Upper lobe of left lung (tissue), 6 donors: Measurements from ENCODE around the gene ARHGAP15. TPM values are rescaled to one million over a fixed set of nuclear protein-coding genes. Genes with fewer than 3 reads are reported as not detected.

Experiments used
- ATAC-seq, 2 donors: fragments of 200-7000 bp; cut with Tn5 transposase; one replicate each; pipeline ENCODE4 v1.9.1; 2022; ENCODE audit warnings: mild to moderate bottlenecking in 2 of 2, moderate library complexity in 2 of 2; ENCODE audit not compliant: low FRiP score in 2 of 2
- DNase-seq, 2 donors: peaks; one replicate each; pipeline ENCODE4 v3.0.0-alpha.2; 2019 to 2020
- H3K27ac ChIP-seq, 4 donors: fragments of 200-600 bp; sonication (generic); one replicate each; pipeline ENCODE4 v1.5.1; 2016 to 2019
- H3K27me3 ChIP-seq, 4 donors: fragments of 200-600 bp; sonication (generic); one replicate each; pipeline ENCODE4 v1.5.1; 2017 to 2019
- H3K36me3 ChIP-seq, 4 donors: fragments of 200-600 bp; sonication (generic); one replicate each; pipeline ENCODE4 v1.5.1; 2016 to 2019
- H3K4me1 ChIP-seq, 4 donors: fragments of 200-600 bp; sonication (generic); one replicate each; pipeline ENCODE4 v1.5.1; 2018 to 2019
- H3K4me3 ChIP-seq, 4 donors: fragments of 200-600 bp; sonication (generic); one replicate each; pipeline ENCODE4 v1.5.1; 2017 to 2019; ENCODE audit warnings: mild to moderate bottlenecking in 2 of 4, moderate library complexity in 1 of 4
- H3K9me3 ChIP-seq, 4 donors: fragments of 200-600 bp; sonication (generic); one replicate each; pipeline ENCODE4 v1.5.1; 2018 to 2019
- EP300 ChIP-seq, 4 donors: sonication (generic); formaldehyde crosslinking; IDR thresholded peaks; one replicate each; pipeline ENCODE4 v1.5.1; 2017; ENCODE audit warnings: antibody characterized with exemption in 4 of 4, control low read depth in 2 of 4
- POLR2A ChIP-seq, 4 donors: fragments of 450-650 bp; IDR thresholded peaks; one replicate each; pipeline ENCODE4 v1.5.1; 2016 to 2017; ENCODE audit warnings: antibody characterized with exemption in 4 of 4, mild to moderate bottlenecking in 2 of 4
- POLR2AphosphoS5 ChIP-seq, 2 donors: sonication (generic); formaldehyde crosslinking; IDR thresholded peaks; one replicate each; pipeline ENCODE4 v1.5.1; 2017; ENCODE audit warnings: antibody characterized with exemption in 2 of 2
- WGBS, 2 donors: methylation state at CpG; one replicate each; pipeline ENCODE4 v1.1.5; 2017 to 2018; 5-methylcytosine and 5-hydroxymethylcytosine counted together
- total RNA-seq, 6 donors: library from RNA; depleted of rRNA in 4 of 6; stranded (reverse); fragments of >200 nt in 4 of 6; gene quantifications; one replicate each; pipeline versions ENCODE4 v1.1.0 to v1.2.1, GENCODE V29; 2016 to 2021
- TF ChIP-seq, protein P1 (sequence below), 6 experiments: fragments of 450-650 bp in 4 of 6; fragments of 200-600 bp in 2 of 6; sonication (generic) in 2 of 6; IDR thresholded peaks; one replicate each; pipeline ENCODE4 v1.5.1; 2016 to 2019; ENCODE audit warnings: antibody characterized with exemption in 6 of 6
- donor health status: DM: no; HTN: no; CAD: no; lungs with moderate emphysema.
- donor health status: DM: no; HTN: yes; CAD: no; lungs with severe emphysema.

The ARHGAP15 gene
- total RNA-seq, 6 donors from 2014 or later: 11.9 to 57.6 (median 17.5) TPM

DNA sequence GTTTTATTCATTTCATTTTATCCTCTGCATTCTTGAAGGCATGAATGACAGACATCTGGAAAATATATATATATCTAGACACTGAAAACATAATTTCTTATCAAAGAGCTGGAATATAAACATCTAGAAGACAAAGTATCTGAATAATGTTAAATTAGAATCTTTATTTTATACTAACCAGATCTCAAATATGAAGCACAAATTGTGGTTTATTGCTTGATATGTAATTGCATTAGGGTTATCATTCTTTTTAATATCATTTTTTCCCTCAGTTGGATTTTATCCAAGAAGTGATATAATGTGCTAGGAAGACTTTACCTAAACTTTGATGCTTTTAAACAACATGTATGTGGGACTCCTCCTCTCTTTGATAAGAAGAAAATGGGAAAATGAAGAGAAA, 331.2 kb downstream of the ARHGAP15 start:
- ATAC-seq: no peak
- Histone ChIP-seq H3K4me1 (no peaks in the 10 kb centered on the region), H3K36me3 (no peaks in the 10 kb centered on the region), H3K4me3 (no peak overlapping the region), H3K9me3 (no peaks in the 10 kb centered on the region), H3K27me3 (no peaks in the 10 kb centered on the region), H3K27ac (no peak overlapping the region)
- DNase-seq: no peak
- no peak for TF ChIP-seq POLR2A (IDR thresholded peaks at IDR 0.05)
- no peak for TF ChIP-seq POLR2AphosphoS5 (IDR thresholded peaks at IDR 0.05)
- TF ChIP-seq EP300 (IDR thresholded peaks at IDR 0.05): no peak
- TF ChIP-seq, protein P1, sequence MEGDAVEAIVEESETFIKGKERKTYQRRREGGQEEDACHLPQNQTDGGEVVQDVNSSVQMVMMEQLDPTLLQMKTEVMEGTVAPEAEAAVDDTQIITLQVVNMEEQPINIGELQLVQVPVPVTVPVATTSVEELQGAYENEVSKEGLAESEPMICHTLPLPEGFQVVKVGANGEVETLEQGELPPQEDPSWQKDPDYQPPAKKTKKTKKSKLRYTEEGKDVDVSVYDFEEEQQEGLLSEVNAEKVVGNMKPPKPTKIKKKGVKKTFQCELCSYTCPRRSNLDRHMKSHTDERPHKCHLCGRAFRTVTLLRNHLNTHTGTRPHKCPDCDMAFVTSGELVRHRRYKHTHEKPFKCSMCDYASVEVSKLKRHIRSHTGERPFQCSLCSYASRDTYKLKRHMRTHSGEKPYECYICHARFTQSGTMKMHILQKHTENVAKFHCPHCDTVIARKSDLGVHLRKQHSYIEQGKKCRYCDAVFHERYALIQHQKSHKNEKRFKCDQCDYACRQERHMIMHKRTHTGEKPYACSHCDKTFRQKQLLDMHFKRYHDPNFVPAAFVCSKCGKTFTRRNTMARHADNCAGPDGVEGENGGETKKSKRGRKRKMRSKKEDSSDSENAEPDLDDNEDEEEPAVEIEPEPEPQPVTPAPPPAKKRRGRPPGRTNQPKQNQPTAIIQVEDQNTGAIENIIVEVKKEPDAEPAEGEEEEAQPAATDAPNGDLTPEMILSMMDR (IDR thresholded peaks at IDR 0.05): no peak

- no peak for DNase-seq
- no peaks in the 10 kb centered on the region for H3K9me3 ChIP-seq
- H3K4me3 ChIP-seq: no peak overlapping the region
- H3K36me3 ChIP-seq: no peaks in the 10 kb centered on the region
- ATAC-seq: no peak
- no peaks in the 10 kb centered on the region for H3K27me3 ChIP-seq
- TF ChIP-seq POLR2A (IDR thresholded peaks at IDR 0.05) (no peak), EP300 (IDR thresholded peaks at IDR 0.05) (no peak), POLR2AphosphoS5 (IDR thresholded peaks at IDR 0.05) (no peak)
- TF ChIP-seq, protein P1 (IDR thresholded peaks at IDR 0.05): no peak
- H3K4me1 ChIP-seq: no peaks in the 10 kb centered on the region
- no peak overlapping the region for H3K27ac ChIP-seq
Observed at GRCh38 chr2:143463719-143464118, 334.5 kb downstream of the ARHGAP15 start.

DNA sequence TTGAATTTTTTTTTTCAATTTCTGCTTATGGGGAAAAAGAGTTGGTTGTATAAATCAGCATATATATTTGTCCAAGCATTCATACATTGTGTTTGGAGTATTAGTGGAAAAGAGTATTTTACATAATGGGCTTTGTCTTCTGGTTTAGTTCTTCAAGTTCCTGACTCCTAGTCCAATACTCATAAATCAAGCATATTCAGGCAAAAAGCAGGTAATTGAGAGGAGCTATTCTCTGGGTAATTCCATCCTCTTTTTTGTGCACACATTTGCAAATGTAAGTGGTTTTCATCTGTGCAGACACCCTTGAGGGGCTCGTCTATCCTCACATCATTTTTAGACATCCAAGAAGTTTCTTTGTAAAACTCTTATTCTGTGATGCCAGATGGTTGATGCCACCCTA, 337.2 kb downstream of the ARHGAP15 start:
- Histone ChIP-seq H3K36me3 (no peaks in the 10 kb centered on the region), H3K9me3 (no peaks in the 10 kb centered on the region), H3K4me1 (no peaks in the 10 kb centered on the region), H3K27me3 (no peaks in the 10 kb centered on the region), H3K4me3 (no peak overlapping the region), H3K27ac (no peak overlapping the region)
- ATAC-seq (no peak), DNase-seq (no peak)
- WGBS, 2 donors: 87 to 95% methylated on average over 1 of the region's 1 CpG
- TF ChIP-seq POLR2AphosphoS5 (IDR thresholded peaks at IDR 0.05) (no peak), POLR2A (IDR thresholded peaks at IDR 0.05) (no peak), EP300 (IDR thresholded peaks at IDR 0.05) (no peak)
- TF ChIP-seq, protein P1 (IDR thresholded peaks at IDR 0.05): no peak

GRCh38 chr2:143467011-143467410, 337.8 kb downstream of the ARHGAP15 start:
- WGBS, 2 donors: 98% methylated on average over 3 of the region's 3 CpGs
- no peak overlapping the region for H3K27ac ChIP-seq
- H3K4me1 ChIP-seq: no peaks in the 10 kb centered on the region
- no peak overlapping the region for H3K4me3 ChIP-seq
- H3K36me3 ChIP-seq: no peaks in the 10 kb centered on the region
- TF ChIP-seq POLR2AphosphoS5 (IDR thresholded peaks at IDR 0.05) (no peak), EP300 (IDR thresholded peaks at IDR 0.05) (no peak), POLR2A (IDR thresholded peaks at IDR 0.05) (no peak)
- TF ChIP-seq, protein P1 (IDR thresholded peaks at IDR 0.05): no peak
- ATAC-seq (no peak), DNase-seq (no peak)
- H3K27me3 ChIP-seq: no peaks in the 10 kb centered on the region
- H3K9me3 ChIP-seq: no peaks in the 10 kb centered on the region

DNA sequence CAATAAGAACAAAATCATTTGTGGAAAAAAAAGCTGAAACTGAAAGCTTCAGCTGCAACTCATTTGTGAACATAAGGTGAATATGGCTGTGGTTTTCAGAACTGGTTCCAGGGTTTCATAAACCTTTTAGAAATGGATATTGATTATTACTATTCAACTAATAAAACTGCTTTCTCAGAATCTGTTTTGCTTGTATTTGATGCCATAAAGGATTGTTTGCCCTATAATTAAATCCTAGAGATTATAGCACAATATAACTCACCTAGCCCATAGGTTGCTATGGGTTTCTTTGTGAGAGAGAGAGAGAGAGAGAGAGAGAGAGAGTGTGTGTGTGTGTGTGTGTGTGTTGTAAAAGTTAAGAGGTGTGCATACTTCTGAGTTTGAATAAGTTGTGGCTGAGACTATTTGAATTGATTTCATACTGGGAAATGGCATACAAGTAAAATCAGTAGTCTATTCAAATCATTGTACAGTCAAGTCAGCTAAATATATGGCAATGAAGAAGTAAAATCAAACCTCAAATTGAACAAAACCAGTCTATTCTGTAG, 339.2 kb downstream of the ARHGAP15 start:
- Histone ChIP-seq H3K27me3 (no peaks in the 10 kb centered on the region), H3K9me3 (no peaks in the 10 kb centered on the region), H3K4me1 (peaks cover 0 to under 1% (median 0%) of the 10 kb centered on the region in 4 donors), H3K27ac (no peak overlapping the region), H3K36me3 (no peaks in the 10 kb centered on the region), H3K4me3 (no peak overlapping the region)
- TF ChIP-seq POLR2A (IDR thresholded peaks at IDR 0.05) (no peak), POLR2AphosphoS5 (IDR thresholded peaks at IDR 0.05) (no peak)
- ATAC-seq (no peak), DNase-seq (no peak)
